Vagina (tissue), 2 donors: ENCODE results near the gene SUSD6. TPM values are rescaled to one million over a fixed set of nuclear protein-coding genes. Genes with fewer than 3 reads are reported as not detected.

Experiments used
- DNase-seq, 2 donors: peaks; one replicate each; pipeline ENCODE4 v3.0.0-alpha.2; 2017; ENCODE audit errors: extremely low spot score in 2 of 2
- H3K27ac ChIP-seq: fragments of 200-600 bp; sonication (generic); one replicate; pipeline ENCODE4 v1.5.1; 2019
- H3K27me3 ChIP-seq: fragments of 200-600 bp; sonication (generic); one replicate; pipeline ENCODE4 v1.5.1; 2019
- H3K36me3 ChIP-seq, 2 donors: fragments of 200-600 bp; sonication (generic); one replicate each; pipeline ENCODE4 v1.5.1; 2017 to 2019
- H3K4me1 ChIP-seq: fragments of 200-600 bp; sonication (generic); one replicate; pipeline ENCODE4 v1.5.1; 2019
- H3K4me3 ChIP-seq, 2 donors: fragments of 200-600 bp; sonication (generic); 1 replicate in 1 of 2; 2 replicates in 1 of 2; pipeline ENCODE4 v1.5.1; 2016 to 2019
- H3K9me3 ChIP-seq: fragments of 200-600 bp; sonication (generic); one replicate; pipeline ENCODE4 v1.5.1; 2019
- POLR2A ChIP-seq, 2 donors: fragments of 450-650 bp; IDR thresholded peaks; one replicate each; pipeline ENCODE4 v1.6.1; 2017; ENCODE audit warnings: antibody characterized with exemption in 2 of 2, mild to moderate bottlenecking in 2 of 2, moderate library complexity in 2 of 2
- POLR2AphosphoS5 ChIP-seq, 2 donors: sonication (generic); formaldehyde crosslinking; IDR thresholded peaks; one replicate each; pipeline ENCODE4 v1.9.0; 2017; ENCODE audit warnings: antibody characterized with exemption in 2 of 2, mild to moderate bottlenecking in 2 of 2, low read depth in 1 of 2; ENCODE audit not compliant: insufficient read depth in 1 of 2
- intact Hi-C: fragments of 100-400 bp; cut with DNase I; formaldehyde crosslinking; loops from one replicate; pipeline ENCODE4 v1.15.1; 2023
- total RNA-seq: library from RNA; depleted of rRNA; stranded (reverse); fragments of >200 nt; gene quantifications from one replicate; pipeline ENCODE4 v1.2.3, GENCODE V29; 2016
- TF ChIP-seq, protein P1 (sequence below), 3 experiments: fragments of 450-650 bp in 2 of 3; fragments of 200-600 bp in 1 of 3; sonication (generic) in 1 of 3; IDR thresholded peaks; one replicate each; pipeline ENCODE4 v1.5.1; 2017 to 2019; ENCODE audit warnings: antibody characterized with exemption in 3 of 3, mild to moderate bottlenecking in 2 of 3, moderate library complexity in 2 of 3

The SUSD6 gene
- total RNA-seq, 1 donor from 2014 or later, result 36.6 TPM

DNA sequence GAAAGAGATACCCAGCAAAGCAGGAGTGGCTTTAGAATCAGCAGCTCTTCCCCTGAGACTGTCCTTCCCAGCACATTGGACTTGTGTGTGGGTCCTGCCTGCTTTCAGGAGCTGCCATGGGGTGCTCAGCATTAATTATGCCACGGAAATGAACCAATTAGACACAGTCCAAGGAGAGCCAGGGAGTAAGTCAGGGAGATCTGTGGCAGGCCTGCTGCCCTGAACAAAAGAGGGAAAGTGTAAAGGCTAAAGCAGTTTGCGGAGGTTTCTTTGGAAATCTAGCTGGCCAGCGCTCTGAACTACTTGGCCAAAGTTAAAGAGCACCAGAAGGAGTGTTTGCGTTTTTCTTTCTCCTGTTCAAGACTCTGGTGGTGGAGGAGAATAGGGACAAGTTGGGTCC lies 89.9 kb downstream of the SUSD6 start:
- peaks cover 35% of the 10 kb centered on the region for H3K4me1 ChIP-seq
- no peaks in the 10 kb centered on the region for H3K27me3 ChIP-seq
- peaks cover 0 to 12% of the 10 kb centered on the region in 2 donors for H3K36me3 ChIP-seq
- H3K9me3 ChIP-seq, result no peaks in the 10 kb centered on the region
- TF ChIP-seq, protein P1, sequence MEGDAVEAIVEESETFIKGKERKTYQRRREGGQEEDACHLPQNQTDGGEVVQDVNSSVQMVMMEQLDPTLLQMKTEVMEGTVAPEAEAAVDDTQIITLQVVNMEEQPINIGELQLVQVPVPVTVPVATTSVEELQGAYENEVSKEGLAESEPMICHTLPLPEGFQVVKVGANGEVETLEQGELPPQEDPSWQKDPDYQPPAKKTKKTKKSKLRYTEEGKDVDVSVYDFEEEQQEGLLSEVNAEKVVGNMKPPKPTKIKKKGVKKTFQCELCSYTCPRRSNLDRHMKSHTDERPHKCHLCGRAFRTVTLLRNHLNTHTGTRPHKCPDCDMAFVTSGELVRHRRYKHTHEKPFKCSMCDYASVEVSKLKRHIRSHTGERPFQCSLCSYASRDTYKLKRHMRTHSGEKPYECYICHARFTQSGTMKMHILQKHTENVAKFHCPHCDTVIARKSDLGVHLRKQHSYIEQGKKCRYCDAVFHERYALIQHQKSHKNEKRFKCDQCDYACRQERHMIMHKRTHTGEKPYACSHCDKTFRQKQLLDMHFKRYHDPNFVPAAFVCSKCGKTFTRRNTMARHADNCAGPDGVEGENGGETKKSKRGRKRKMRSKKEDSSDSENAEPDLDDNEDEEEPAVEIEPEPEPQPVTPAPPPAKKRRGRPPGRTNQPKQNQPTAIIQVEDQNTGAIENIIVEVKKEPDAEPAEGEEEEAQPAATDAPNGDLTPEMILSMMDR (IDR thresholded peaks at IDR 0.05), result no peak
- no peak for TF ChIP-seq POLR2A (IDR thresholded peaks at IDR 0.05)
- TF ChIP-seq POLR2AphosphoS5 (IDR thresholded peaks at IDR 0.05; ENCODE audit: insufficient read depth in 1 of 2, low read depth in 1 of 2), result no peak
- intact Hi-C loops, result no loop called here
- H3K27ac ChIP-seq, result no peak overlapping the region
- no peak overlapping the region for H3K4me3 ChIP-seq
- DNase-seq, result no peak

DNA sequence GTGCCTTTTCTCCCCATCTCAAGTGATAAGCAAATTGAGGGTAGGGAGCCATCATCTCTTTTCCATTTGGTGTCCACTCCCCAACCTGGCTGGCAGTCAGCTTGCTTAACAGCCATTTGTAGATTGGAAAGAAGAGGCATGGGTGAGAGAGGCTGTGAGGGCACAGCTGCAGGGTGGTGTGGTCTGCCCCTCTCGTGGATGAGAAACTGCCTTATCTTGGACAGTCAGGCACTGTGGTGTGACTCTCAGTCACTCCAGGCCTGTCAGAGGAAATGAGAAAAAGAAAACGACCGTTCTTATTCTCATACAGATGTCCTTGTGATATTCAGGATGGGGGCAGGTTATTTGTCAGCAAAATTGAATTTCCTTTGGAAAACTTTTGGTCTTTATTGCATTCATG lies 90.5 kb downstream of the SUSD6 start:
- H3K36me3 ChIP-seq, result peaks cover 0 to 18% of the 10 kb centered on the region in 2 donors
- H3K27me3 ChIP-seq, result no peaks in the 10 kb centered on the region
- H3K4me3 ChIP-seq, result no peak overlapping the region
- intact Hi-C loops, result no loop called here
- DNase-seq, result no peak
- no peak overlapping the region for H3K27ac ChIP-seq
- TF ChIP-seq, protein P1 (IDR thresholded peaks at IDR 0.05), result no peak
- TF ChIP-seq POLR2A (IDR thresholded peaks at IDR 0.05) (no peak), POLR2AphosphoS5 (IDR thresholded peaks at IDR 0.05; ENCODE audit: insufficient read depth in 1 of 2, low read depth in 1 of 2) (no peak)
- peaks cover 29% of the 10 kb centered on the region for H3K4me1 ChIP-seq
- no peaks in the 10 kb centered on the region for H3K9me3 ChIP-seq

DNA sequence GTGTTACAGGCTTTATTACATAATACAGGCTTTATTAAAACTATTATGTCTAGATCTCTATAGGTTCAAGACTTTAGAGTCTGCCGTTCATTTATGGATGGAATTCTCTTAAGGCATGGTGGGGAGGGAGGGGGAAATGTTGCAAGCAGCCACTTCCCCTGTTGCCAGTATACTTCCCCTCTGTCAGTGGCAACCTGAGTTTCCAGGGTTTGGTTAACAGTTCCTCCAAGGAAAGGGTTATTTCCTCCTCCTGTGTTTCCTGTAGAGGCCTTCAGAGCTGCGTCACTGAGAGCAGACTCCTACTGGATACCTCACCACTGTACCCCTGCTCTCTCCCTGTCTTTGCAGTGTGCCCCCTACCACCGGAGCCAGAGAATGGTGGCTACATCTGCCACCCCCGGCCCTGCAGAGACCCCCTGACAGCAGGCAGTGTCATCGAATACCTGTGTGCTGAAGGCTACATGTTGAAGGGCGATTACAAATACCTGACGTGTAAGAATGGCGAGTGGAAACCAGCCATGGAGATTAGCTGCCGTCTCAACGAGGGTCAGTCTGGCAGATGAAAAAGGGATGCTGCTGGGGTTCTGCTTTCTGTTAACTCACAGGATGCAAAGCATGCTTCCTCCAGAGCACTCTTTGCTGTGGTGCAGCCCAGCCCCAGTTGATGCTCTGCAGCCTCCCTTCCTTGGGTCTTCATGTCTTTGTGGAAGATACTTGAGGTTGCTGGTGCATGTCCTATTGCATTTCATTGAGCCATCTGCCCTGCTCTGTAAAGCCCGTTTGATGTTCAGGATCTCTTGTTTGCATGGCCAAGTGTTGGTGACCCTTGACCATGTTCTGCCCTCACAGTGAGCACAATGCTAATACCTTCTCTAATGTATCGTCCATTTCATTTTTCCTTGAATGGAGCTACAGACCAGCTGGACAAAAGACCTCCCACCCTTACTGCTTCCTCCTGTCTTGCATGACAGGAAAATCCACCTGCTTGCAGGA lies 91.9 kb downstream of the SUSD6 start:
- no peak for DNase-seq
- Histone ChIP-seq H3K4me1 (peaks cover 25% of the 10 kb centered on the region), H3K27ac (no peak overlapping the region), H3K4me3 (no peak overlapping the region), H3K9me3 (no peaks in the 10 kb centered on the region), H3K36me3 (peaks cover 0 to 29% of the 10 kb centered on the region in 2 donors), H3K27me3 (no peaks in the 10 kb centered on the region)
- intact Hi-C loops, result no loop called here
- TF ChIP-seq POLR2A (IDR thresholded peaks at IDR 0.05), result no peak
- TF ChIP-seq, protein P1 (IDR thresholded peaks at IDR 0.05), result no peak
- no peak for TF ChIP-seq POLR2AphosphoS5 (IDR thresholded peaks at IDR 0.05; ENCODE audit: insufficient read depth in 1 of 2, low read depth in 1 of 2)

DNA sequence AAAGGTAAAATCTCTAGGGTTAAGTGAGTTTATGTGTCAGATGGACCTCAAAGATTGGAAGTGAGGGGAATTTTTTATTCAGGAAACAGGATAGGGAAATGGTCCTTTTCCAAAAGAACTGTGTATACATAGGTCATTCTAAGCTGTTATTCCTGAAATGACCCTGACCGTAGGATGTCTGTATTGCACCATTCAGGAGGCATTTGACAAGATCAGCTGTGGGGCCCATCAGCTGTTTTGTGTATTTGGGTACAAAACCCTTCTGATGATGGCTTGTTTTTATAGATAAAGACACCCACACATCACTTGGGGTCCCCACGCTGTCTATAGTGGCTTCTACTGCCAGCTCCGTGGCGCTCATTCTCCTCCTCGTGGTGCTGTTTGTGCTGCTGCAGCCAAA lies 92.9 kb downstream of the SUSD6 start:
- no peak overlapping the region for H3K27ac ChIP-seq
- peaks cover 0 to 39% of the 10 kb centered on the region in 2 donors for H3K36me3 ChIP-seq
- no peak overlapping the region for H3K4me3 ChIP-seq
- intact Hi-C loops, result no loop called here
- no peaks in the 10 kb centered on the region for H3K27me3 ChIP-seq
- TF ChIP-seq, protein P1 (IDR thresholded peaks at IDR 0.05), result no peak
- no peak for TF ChIP-seq POLR2A (IDR thresholded peaks at IDR 0.05)
- TF ChIP-seq POLR2AphosphoS5 (IDR thresholded peaks at IDR 0.05; ENCODE audit: insufficient read depth in 1 of 2, low read depth in 1 of 2), result no peak
- no peak for DNase-seq
- H3K4me1 ChIP-seq, result peaks cover 25% of the 10 kb centered on the region
- H3K9me3 ChIP-seq, result no peaks in the 10 kb centered on the region

DNA sequence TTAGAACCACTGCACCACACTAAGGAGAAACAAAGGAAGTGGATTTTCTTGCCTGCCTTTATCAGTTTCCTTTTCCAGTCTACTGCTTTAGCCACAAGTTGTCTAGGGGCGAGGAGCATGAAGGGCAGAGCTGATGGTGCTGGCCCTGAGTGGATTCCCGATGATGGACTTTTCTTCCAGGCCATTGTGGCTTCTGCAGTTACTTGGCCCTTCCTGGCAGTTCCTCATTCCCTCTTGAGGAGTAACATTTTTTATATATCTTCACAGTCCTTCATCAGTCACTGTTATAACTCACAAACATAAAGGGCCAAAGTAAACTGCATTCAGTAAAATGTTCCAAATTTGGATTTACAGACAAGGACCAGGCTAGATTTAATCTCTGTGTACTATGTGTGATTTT lies 94.3 kb downstream of the SUSD6 start:
- no peak overlapping the region for H3K4me3 ChIP-seq
- H3K36me3 ChIP-seq, result peaks cover 0 to 42% of the 10 kb centered on the region in 2 donors
- intact Hi-C loops, result no loop called here
- H3K27ac ChIP-seq, result no peak overlapping the region
- DNase-seq, result no peak
- H3K9me3 ChIP-seq, result no peaks in the 10 kb centered on the region
- peaks cover 25% of the 10 kb centered on the region for H3K4me1 ChIP-seq
- H3K27me3 ChIP-seq, result no peaks in the 10 kb centered on the region
- TF ChIP-seq POLR2A (IDR thresholded peaks at IDR 0.05) (no peak), POLR2AphosphoS5 (IDR thresholded peaks at IDR 0.05; ENCODE audit: insufficient read depth in 1 of 2, low read depth in 1 of 2) (no peak)
- TF ChIP-seq, protein P1 (IDR thresholded peaks at IDR 0.05), result no peak
